ENCODE data around the gene NABP1. TPM values are rescaled to one million over a fixed set of nuclear protein-coding genes. Genes with fewer than 3 reads are reported as not detected.

Gene NABP1
- total RNA-seq (2021; ENCODE audit: unreplicated experiment): 38.7 TPM
- 10.0 TPM for polyA plus RNA-seq (2012; ENCODE audit: insufficient read length)
- Bru-seq, nascent RNA: percentile 95 among the genes with signal in this experiment
- percentile 96 among the genes with signal in this experiment for BruChase-seq, experiment 1, labeled RNA remaining after a 2-hour chase
- percentile 88 among the genes with signal in this experiment for BruChase-seq, experiment 2, labeled RNA remaining after a 6-hour chase
- long read RNA-seq, full-length matches to known transcripts: 18 of 46 reads
- long read RNA-seq, partial matches to known transcripts: 3 of 46 reads
- long read RNA-seq, other reads (novel, unspliced or antisense): 25 of 46 reads

- intact Hi-C loops (cut with micrococcal nuclease; ENCODE audit: unreplicated experiment): no loop called here
- Histone ChIP-seq H3K36me3 (ENCODE audit: control insufficient read depth, insufficient read depth, low read length) (peaks cover 16% of the 10 kb centered on the region), H3K4me3 (ENCODE audit: low read depth in 2 of 2, low read length in 2 of 2) (peak within 1 kb of the TSS; percentile 93 to 94), H3K27ac (ENCODE audit: low read length) (peak within 1 kb of the TSS; percentile 93), H3K4me1 (ENCODE audit: control insufficient read depth, insufficient read depth, low read length) (peaks cover 13% of the 10 kb centered on the region), H3K9me3 (ENCODE audit: control insufficient read depth, insufficient read depth, low read depth, low read length) (no peaks in the 10 kb centered on the region), H3K27me3 (ENCODE audit: control insufficient read depth, insufficient read depth, low read length) (0 out of 2 replicates have a peak, but pooled peaks cover 2% of the 10 kb centered on the region)
- DNase-seq (ENCODE audit: low read depth, low spot score) (no peak), ATAC-seq (peak; percentile 98)
- BruUV-seq (replicated peaks): no TSS peak
- TF ChIP-seq SIN3A (IDR thresholded peaks at IDR 0.05; ENCODE audit: borderline replicate concordance, insufficient read depth, low read depth, low read length) (peak; percentile 94; the same call in 1 of the 2 replicates), POLR2AphosphoS5 (IDR thresholded peaks at IDR 0.05; ENCODE audit: low read depth, low read length) (peak; percentile 99), TCF7L2 (IDR thresholded peaks at IDR 0.05; ENCODE audit: low read depth, low read length) (no peak)
- ChIA-PET POLR2A (interaction anchor here (0.6 to 1.6 kb wide), 5 partner anchors 11 to 504 kb away, joined by 3 to 8 read pairs (median 4); no protein-coding TSS in a partner anchor), CTCF (no interaction called here)
- in situ Hi-C loops (cut with HindIII; ENCODE audit: low pct_unique_long_range_greater_than_20kb, low sequenced_read_pairs): loop anchor here (25.0 kb wide), 1 partner anchor 116 kb away; no protein-coding TSS in a partner anchor
These were observed at the start of gene NABP1 for GRCh38 chr2:191677646-191678436. NABP1 (plus strand) TSS chr2:191678136; CDS start chr2:191678615, 479 bp downstream.

GRCh38 chr2:191629001-191629453, 48.9 kb upstream of the NABP1 start:
- intact Hi-C loops (cut with micrococcal nuclease; ENCODE audit: unreplicated experiment): no loop called here
- CTCF ChIA-PET: no interaction called here
- ATAC-seq (no peak), DNase-seq (ENCODE audit: low read depth, low spot score) (no peak)
- Histone ChIP-seq H3K9me3 (ENCODE audit: control insufficient read depth, insufficient read depth, low read depth, low read length) (no peaks in the 10 kb centered on the region), H3K27me3 (ENCODE audit: control insufficient read depth, insufficient read depth, low read length) (no peaks in the 10 kb centered on the region), H3K36me3 (ENCODE audit: control insufficient read depth, insufficient read depth, low read length) (no peaks in the 10 kb centered on the region), H3K4me3 (ENCODE audit: low read depth in 2 of 2, low read length in 2 of 2) (no peak overlapping the region), H3K4me1 (ENCODE audit: control insufficient read depth, insufficient read depth, low read length) (no peaks in the 10 kb centered on the region; the same call in 1 of the 2 replicates), H3K27ac (ENCODE audit: low read length) (no peak overlapping the region)
- in situ Hi-C loops (cut with HindIII; ENCODE audit: low pct_unique_long_range_greater_than_20kb, low sequenced_read_pairs): no loop called here
- TF ChIP-seq POLR2AphosphoS5 (IDR thresholded peaks at IDR 0.05; ENCODE audit: low read depth, low read length): no peak
- TF ChIP-seq CTCF (IDR thresholded peaks at IDR 0.05): no peak
- no peak for TF ChIP-seq TCF7L2 (IDR thresholded peaks at IDR 0.05; ENCODE audit: low read depth, low read length)
- no peak for TF ChIP-seq SIN3A (IDR thresholded peaks at IDR 0.05; ENCODE audit: borderline replicate concordance, insufficient read depth, low read depth, low read length)
- POLR2A ChIA-PET: no interaction called here
- no TSS peak for BruUV-seq (replicated peaks)

- no peaks in the 10 kb centered on the region for H3K36me3 ChIP-seq (ENCODE audit: control insufficient read depth, insufficient read depth, low read length)
- ATAC-seq (no peak), DNase-seq (ENCODE audit: low read depth, low spot score) (no peak)
- intact Hi-C loops (cut with micrococcal nuclease; ENCODE audit: unreplicated experiment): no loop called here
- H3K27ac ChIP-seq (ENCODE audit: low read length): no peak overlapping the region
- no TSS peak for BruUV-seq (replicated peaks)
- H3K4me3 ChIP-seq (ENCODE audit: low read depth in 2 of 2, low read length in 2 of 2): no peak overlapping the region
- in situ Hi-C loops (cut with HindIII; ENCODE audit: low pct_unique_long_range_greater_than_20kb, low sequenced_read_pairs): no loop called here
- ChIA-PET POLR2A (no interaction called here), CTCF (no interaction called here)
- H3K27me3 ChIP-seq (ENCODE audit: control insufficient read depth, insufficient read depth, low read length): no peaks in the 10 kb centered on the region
- TF ChIP-seq REST (IDR thresholded peaks at IDR 0.05; ENCODE audit: insufficient read depth in 1 of 2, low read depth in 2 of 2, low read length in 1 of 2) (no peak), SIN3A (IDR thresholded peaks at IDR 0.05; ENCODE audit: borderline replicate concordance, insufficient read depth, low read depth, low read length) (no peak), CTCF (IDR thresholded peaks at IDR 0.05) (no peak), POLR2AphosphoS5 (IDR thresholded peaks at IDR 0.05; ENCODE audit: low read depth, low read length) (no peak), TCF7L2 (IDR thresholded peaks at IDR 0.05; ENCODE audit: low read depth, low read length) (no peak)
- H3K9me3 ChIP-seq (ENCODE audit: control insufficient read depth, insufficient read depth, low read depth, low read length): no peaks in the 10 kb centered on the region
- no peaks in the 10 kb centered on the region; the same call in 1 of the 2 replicates for H3K4me1 ChIP-seq (ENCODE audit: control insufficient read depth, insufficient read depth, low read length)
These were observed 47.8 kb upstream of the NABP1 start for GRCh38 chr2:191629976-191630712.
